Immature natural killer cell (primary cell): ENCODE results near the gene SVOPL. TPM values are rescaled to one million over a fixed set of nuclear protein-coding genes. Genes with fewer than 3 reads are reported as not detected.
"Not testable (repeated sequence)": the region's sequence is repeated elsewhere in the genome, so short reads cannot be mapped to it uniquely, and the experiment has no call there.

Experiments used
- DNase-seq, 3 donors: peaks; one replicate each; pipeline ENCODE4 v3.0.0; 2022; ENCODE audit warnings: mixed read lengths in 1 of 3
- H3K27ac Mint-ChIP-seq, 6 donors: one replicate each; pipeline ENCODE4 v1.8.0; 2020; ENCODE audit warnings: mixed read lengths in 6 of 6, mild to moderate bottlenecking in 5 of 6, inconsistent platforms in 4 of 6, moderate library complexity in 3 of 6
- H3K27me3 Mint-ChIP-seq, 3 donors: one replicate each; pipeline ENCODE4 v1.8.0; 2020 to 2021; ENCODE audit warnings: low read depth in 3 of 3, mild to moderate bottlenecking in 3 of 3, mixed read lengths in 3 of 3, moderate library complexity in 3 of 3, inconsistent platforms in 1 of 3
- H3K36me3 Mint-ChIP-seq, 3 donors: one replicate each; pipeline ENCODE4 v1.8.0; 2020; ENCODE audit warnings: mixed read lengths in 3 of 3, inconsistent platforms in 2 of 3, mild to moderate bottlenecking in 2 of 3
- H3K4me1 Mint-ChIP-seq, 2 donors: one replicate each; pipeline ENCODE4 v1.8.0; 2020; ENCODE audit warnings: inconsistent platforms in 2 of 2, mild to moderate bottlenecking in 2 of 2, mixed read lengths in 2 of 2, moderate library complexity in 1 of 2
- H3K4me3 Mint-ChIP-seq, 5 donors: one replicate each; pipeline ENCODE4 v1.8.0; 2020; ENCODE audit warnings: mild to moderate bottlenecking in 5 of 5, mixed read lengths in 5 of 5, inconsistent platforms in 3 of 5, moderate library complexity in 3 of 5
- H3K9me3 Mint-ChIP-seq, 6 donors: one replicate each; pipeline ENCODE4 v1.8.0; 2020; ENCODE audit warnings: mild to moderate bottlenecking in 6 of 6, mixed read lengths in 6 of 6, inconsistent platforms in 4 of 6, moderate library complexity in 3 of 6
- polyA plus RNA-seq, 3 donors: library from polyadenylated mRNA; unstranded; fragments of 300-500 nt; fragmentation: Illumina TruSeq; gene quantifications; one replicate each; pipeline ENCODE4 v1.2.3, GENCODE V29; 2021

Gene SVOPL
- polyA plus RNA-seq, 3 donors from 2014 or later = 0.64 to 0.74 TPM; not detected in 1

- DNase-seq = no peak
- H3K9me3 Mint-ChIP-seq = no peaks in the 10 kb centered on the region
- no peaks in the 10 kb centered on the region for H3K4me1 Mint-ChIP-seq
- H3K27me3 Mint-ChIP-seq = peaks cover 0 to 5% (median 0%) of the 10 kb centered on the region in 3 donors
- no peak overlapping the region for H3K27ac Mint-ChIP-seq
- no peak overlapping the region for H3K4me3 Mint-ChIP-seq
- H3K36me3 Mint-ChIP-seq = no peaks in the 10 kb centered on the region
Observed at GRCh38 chr7:138690495-138690894, 10.7 kb downstream of the SVOPL start.

GRCh38 chr7:138688037-138688436 is 13.1 kb downstream of the SVOPL start:
- H3K36me3 Mint-ChIP-seq, H3K27me3 Mint-ChIP-seq, DNase-seq, H3K4me3 Mint-ChIP-seq, H3K9me3 Mint-ChIP-seq, H3K27ac Mint-ChIP-seq, H3K4me1 Mint-ChIP-seq: not testable (repeated sequence)

GRCh38 chr7:138684340-138684739 is 16.8 kb downstream of the SVOPL start:
- no peak for DNase-seq
- no peaks in the 10 kb centered on the region for H3K36me3 Mint-ChIP-seq
- peaks cover 0 to 1% (median 0%) of the 10 kb centered on the region in 6 donors for H3K9me3 Mint-ChIP-seq
- no peak overlapping the region for H3K27ac Mint-ChIP-seq
- H3K4me3 Mint-ChIP-seq = no peak overlapping the region
- H3K27me3 Mint-ChIP-seq = peaks cover 0 to 2% (median 1%) of the 10 kb centered on the region in 3 donors
- H3K4me1 Mint-ChIP-seq = no peaks in the 10 kb centered on the region

GRCh38 chr7:138679793-138680192 is 21.4 kb downstream of the SVOPL start:
- Mint-ChIP-seq H3K4me1 (no peaks in the 10 kb centered on the region), H3K9me3 (peaks cover 0 to 1% (median 0%) of the 10 kb centered on the region in 6 donors), H3K36me3 (no peaks in the 10 kb centered on the region), H3K4me3 (no peak overlapping the region), H3K27ac (no peak overlapping the region), H3K27me3 (peaks cover 0 to 4% (median 3%) of the 10 kb centered on the region in 3 donors)
- no peak for DNase-seq

- Mint-ChIP-seq H3K9me3 (peaks cover 0 to 1% (median 0%) of the 10 kb centered on the region in 6 donors), H3K27ac (no peak overlapping the region), H3K27me3 (peaks cover 0 to 10% (median 3%) of the 10 kb centered on the region in 3 donors), H3K4me1 (peaks cover 1 to 12% of the 10 kb centered on the region in 2 donors), H3K4me3 (no peak overlapping the region), H3K36me3 (no peaks in the 10 kb centered on the region)
- no peak for DNase-seq
Observed at GRCh38 chr7:138670594-138670993, 30.6 kb downstream of the SVOPL start.

- Mint-ChIP-seq H3K4me3 (no peak overlapping the region), H3K9me3 (peaks cover 0 to 1% (median 0%) of the 10 kb centered on the region in 6 donors), H3K27ac (no peak overlapping the region), H3K36me3 (no peaks in the 10 kb centered on the region), H3K27me3 (peaks cover 0 to 10% (median 3%) of the 10 kb centered on the region in 3 donors), H3K4me1 (peaks cover 1 to 12% of the 10 kb centered on the region in 2 donors)
- no peak for DNase-seq
Observed at GRCh38 chr7:138669364-138669763, 31.8 kb downstream of the SVOPL start.

GRCh38 chr7:138668946-138669345 is 32.2 kb downstream of the SVOPL start:
- Mint-ChIP-seq H3K4me1 (peaks cover 2 to 13% of the 10 kb centered on the region in 2 donors), H3K9me3 (peaks cover 0 to 1% (median 0%) of the 10 kb centered on the region in 6 donors), H3K4me3 (no peak overlapping the region), H3K27ac (no peak overlapping the region), H3K27me3 (peaks cover 3 to 10% (median 4%) of the 10 kb centered on the region in 3 donors), H3K36me3 (no peaks in the 10 kb centered on the region)
- DNase-seq = no peak

- Mint-ChIP-seq H3K4me1 (peaks cover 3 to 16% of the 10 kb centered on the region in 2 donors), H3K27me3 (peaks cover 3 to 10% (median 9%) of the 10 kb centered on the region in 3 donors), H3K4me3 (no peak overlapping the region), H3K27ac (no peak overlapping the region), H3K9me3 (peaks cover 0 to 1% (median 0%) of the 10 kb centered on the region in 6 donors), H3K36me3 (no peaks in the 10 kb centered on the region)
- DNase-seq = no peak
Observed at GRCh38 chr7:138668229-138668596, 32.9 kb downstream of the SVOPL start.

GRCh38 chr7:138667535-138668228 is 33.5 kb downstream of the SVOPL start:
- DNase-seq = no peak
- Mint-ChIP-seq H3K27me3 (peaks cover 3 to 10% (median 9%) of the 10 kb centered on the region in 3 donors), H3K9me3 (peaks cover 0 to 1% (median 0%) of the 10 kb centered on the region in 6 donors), H3K27ac (no peak overlapping the region), H3K4me3 (no peak overlapping the region), H3K36me3 (no peaks in the 10 kb centered on the region), H3K4me1 (peaks cover 3 to 16% of the 10 kb centered on the region in 2 donors)

GRCh38 chr7:138666385-138666784 is 34.8 kb downstream of the SVOPL start:
- Mint-ChIP-seq H3K4me3 (no peak overlapping the region), H3K4me1 (peaks cover 3 to 16% of the 10 kb centered on the region in 2 donors), H3K27me3 (peaks cover 3 to 9% (median 8%) of the 10 kb centered on the region in 3 donors), H3K36me3 (no peaks in the 10 kb centered on the region), H3K27ac (no peak overlapping the region), H3K9me3 (peaks cover 0 to 1% (median 0%) of the 10 kb centered on the region in 6 donors)
- no peak for DNase-seq

- peaks cover 2 to 12% of the 10 kb centered on the region in 2 donors for H3K4me1 Mint-ChIP-seq
- H3K36me3 Mint-ChIP-seq = no peaks in the 10 kb centered on the region
- H3K4me3 Mint-ChIP-seq = no peak overlapping the region
- no peak for DNase-seq
- peaks cover 3 to 9% (median 9%) of the 10 kb centered on the region in 3 donors for H3K27me3 Mint-ChIP-seq
- no peak overlapping the region for H3K27ac Mint-ChIP-seq
- H3K9me3 Mint-ChIP-seq = peaks cover 0 to 1% (median 0%) of the 10 kb centered on the region in 6 donors
Observed at GRCh38 chr7:138665669-138666140, 35.5 kb downstream of the SVOPL start.

- peaks cover 0 to 1% (median 0%) of the 10 kb centered on the region in 6 donors for H3K9me3 Mint-ChIP-seq
- DNase-seq = no peak
- no peak overlapping the region for H3K27ac Mint-ChIP-seq
- H3K27me3 Mint-ChIP-seq = peaks cover 3 to 9% (median 9%) of the 10 kb centered on the region in 3 donors
- no peak overlapping the region for H3K4me3 Mint-ChIP-seq
- peaks cover 2 to 7% of the 10 kb centered on the region in 2 donors for H3K4me1 Mint-ChIP-seq
- no peaks in the 10 kb centered on the region for H3K36me3 Mint-ChIP-seq
Observed at GRCh38 chr7:138665249-138665648, 35.9 kb downstream of the SVOPL start.

- Mint-ChIP-seq H3K36me3 (no peaks in the 10 kb centered on the region), H3K27me3 (peaks cover 6% of the 10 kb centered on the region in 3 donors), H3K4me3 (peak overlapping the region in 3 of 5 donors; percentile 13 to 45 (median 33)), H3K9me3 (no peaks in the 10 kb centered on the region), H3K4me1 (peaks cover 2 to 4% of the 10 kb centered on the region in 2 donors), H3K27ac (no peak overlapping the region)
- no peak for DNase-seq
Observed at GRCh38 chr7:138663725-138664710, 37.1 kb downstream of the SVOPL start.

GRCh38 chr7:138662991-138663320 is 38.2 kb downstream of the SVOPL start:
- no peak for DNase-seq
- Mint-ChIP-seq H3K27me3 (peaks cover 3 to 9% (median 6%) of the 10 kb centered on the region in 3 donors), H3K4me1 (peaks cover 2 to 4% of the 10 kb centered on the region in 2 donors), H3K27ac (no peak overlapping the region), H3K4me3 (no peak overlapping the region), H3K9me3 (no peaks in the 10 kb centered on the region), H3K36me3 (no peaks in the 10 kb centered on the region)
